ENCODE data around the gene STX1B. TPM values are rescaled to one million over a fixed set of nuclear protein-coding genes. Genes with fewer than 3 reads are reported as not detected.
"Not testable (repeated sequence)": the region's sequence is repeated elsewhere in the genome, so short reads cannot be mapped to it uniquely, and the experiment has no call there.

STX1B gene
- total RNA-seq, 1 donor from 2014 or later = 0.41 TPM

DNA sequence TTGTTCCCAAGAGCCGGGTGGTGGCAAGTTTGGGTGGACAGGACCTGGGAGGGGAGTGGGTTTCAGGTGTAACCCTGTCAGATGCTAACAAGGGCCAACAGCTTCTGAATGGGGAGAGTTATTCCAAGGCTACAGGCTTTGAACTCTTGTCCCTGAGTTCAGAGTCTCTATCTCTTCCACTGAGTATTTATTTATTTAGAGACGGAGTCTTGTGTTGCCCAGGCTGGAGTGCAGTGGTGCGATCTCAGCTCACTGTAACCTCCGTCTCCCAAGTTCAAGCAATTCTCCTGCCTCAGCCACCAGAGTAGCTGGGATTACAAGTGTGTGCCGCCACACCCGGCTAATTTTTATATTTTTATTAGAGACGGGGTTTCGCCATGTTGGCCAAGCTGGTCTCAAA lies 55.4 kb downstream of the STX1B start:
- DNase-seq (ENCODE audit: extremely low read depth, low read depth, low spot score) = no peak

DNA sequence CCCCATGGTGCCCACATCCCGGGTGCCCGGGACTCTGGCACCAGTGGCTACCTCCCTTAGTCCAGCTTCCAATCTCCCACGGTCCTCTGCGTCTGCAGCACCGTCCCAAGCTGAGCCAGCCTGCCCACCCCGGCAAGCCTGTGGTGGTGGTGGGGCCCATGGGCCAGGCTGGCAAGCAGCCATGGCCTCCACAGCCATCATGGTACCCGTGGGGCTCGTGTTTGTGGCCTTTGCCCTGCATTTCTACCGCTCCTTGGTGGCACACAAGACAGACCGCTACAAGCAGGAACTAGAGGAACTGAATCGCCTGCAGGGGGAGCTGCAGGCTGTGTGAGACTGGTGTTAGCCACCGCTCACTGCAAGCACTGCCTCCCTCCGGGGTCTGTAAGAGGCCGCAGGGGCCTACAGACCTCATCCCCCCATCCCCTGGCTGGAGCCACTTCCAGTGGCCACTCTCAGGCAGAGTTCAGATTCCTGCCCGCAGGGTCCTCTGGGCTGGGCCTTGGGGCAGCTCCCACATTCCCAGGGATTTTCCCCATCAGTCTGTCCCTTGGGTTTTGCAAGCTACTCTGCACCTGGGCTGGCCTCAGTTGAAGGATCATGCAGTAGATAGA lies 56.8 kb downstream of the STX1B start:
- DNase-seq (ENCODE audit: extremely low read depth, low read depth, low spot score) = no peak

DNA sequence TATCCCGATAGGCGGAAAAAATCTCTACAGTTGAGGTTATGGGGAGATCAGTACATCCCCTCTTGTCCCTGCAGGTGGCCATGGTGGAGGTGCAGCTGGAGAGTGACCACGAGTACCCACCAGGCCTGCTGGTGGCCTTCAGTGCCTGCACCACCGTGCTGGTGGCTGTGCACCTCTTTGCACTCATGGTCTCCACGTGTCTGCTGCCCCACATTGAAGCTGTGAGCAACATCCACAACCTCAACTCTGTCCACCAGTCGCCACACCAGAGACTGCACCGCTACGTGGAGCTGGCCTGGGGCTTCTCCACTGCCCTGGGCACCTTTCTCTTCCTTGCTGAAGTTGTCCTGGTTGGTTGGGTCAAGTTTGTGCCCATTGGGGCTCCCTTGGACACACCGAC lies 57.3 kb downstream of the STX1B start:
- no peak for DNase-seq (ENCODE audit: extremely low read depth, low read depth, low spot score)

DNA sequence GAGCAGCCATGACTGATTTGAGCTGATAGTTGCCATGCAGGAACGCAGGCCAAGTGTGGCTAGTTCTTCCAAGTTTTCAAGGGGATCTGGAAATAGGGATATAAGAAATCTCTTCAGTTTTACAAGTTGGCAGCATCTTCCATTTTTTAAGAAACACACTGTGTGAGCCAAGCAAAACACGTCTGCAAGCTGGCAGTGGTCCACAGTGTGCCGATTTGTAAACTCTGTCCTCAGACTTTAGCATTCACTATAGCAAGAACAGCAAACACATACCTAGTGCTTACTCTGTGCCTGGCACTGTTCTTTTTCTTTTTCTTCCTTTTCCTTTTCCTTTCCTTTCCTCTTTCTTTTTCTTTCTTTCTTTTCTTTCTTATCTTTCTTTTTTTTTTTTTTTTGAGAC lies 58.7 kb downstream of the STX1B start:
- DNase-seq (ENCODE audit: extremely low read depth, low read depth, low spot score) = no peak

DNA sequence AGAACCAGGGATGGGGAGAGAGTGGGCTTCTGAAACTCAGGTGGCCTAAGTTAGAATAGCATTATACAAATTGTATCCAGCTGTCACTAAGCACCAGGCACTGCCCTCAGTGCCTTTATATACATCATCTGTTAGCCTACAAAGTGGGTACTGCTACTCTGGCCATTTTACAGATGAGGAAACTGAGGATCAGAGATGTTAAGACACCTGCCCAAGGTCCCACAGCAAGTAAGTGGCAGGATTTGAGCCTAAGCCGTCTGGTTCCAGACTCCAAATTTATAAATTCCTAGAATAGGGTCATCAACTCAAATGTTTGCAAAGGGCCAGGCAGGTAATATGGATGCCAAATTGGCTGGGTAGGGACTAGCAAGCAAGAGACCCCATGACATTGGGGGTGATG lies 59.2 kb downstream of the STX1B start:
- DNase-seq (ENCODE audit: extremely low read depth, low read depth, low spot score) = no peak

DNA sequence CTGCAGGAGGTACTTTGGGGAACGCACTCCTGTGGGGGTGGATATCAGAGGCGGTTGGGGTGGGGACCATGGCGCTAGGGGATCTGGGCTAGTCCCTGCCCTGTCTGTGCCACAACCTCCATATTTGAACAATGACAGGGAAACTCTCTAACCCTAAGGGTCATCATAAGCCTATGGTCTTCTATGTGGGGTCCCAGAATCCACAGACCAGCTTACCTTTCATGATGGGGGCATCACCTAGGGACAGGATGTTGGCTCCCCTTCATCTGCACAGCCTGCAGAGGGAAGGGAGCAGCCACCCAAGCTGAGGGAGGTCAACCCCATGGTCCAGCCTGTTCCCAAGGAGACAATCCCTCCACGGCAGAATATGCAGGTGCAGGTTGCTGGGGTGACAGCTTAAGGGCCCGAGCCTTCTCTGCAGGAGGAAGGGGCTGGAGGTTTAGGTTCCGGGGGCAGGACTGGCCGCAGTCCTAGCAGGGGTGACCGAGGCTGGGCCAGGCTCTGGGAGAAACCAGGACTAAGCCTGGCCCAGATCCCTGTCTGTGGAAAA lies 59.8 kb downstream of the STX1B start:
- DNase-seq (ENCODE audit: extremely low read depth, low read depth, low spot score) = no peak

DNA sequence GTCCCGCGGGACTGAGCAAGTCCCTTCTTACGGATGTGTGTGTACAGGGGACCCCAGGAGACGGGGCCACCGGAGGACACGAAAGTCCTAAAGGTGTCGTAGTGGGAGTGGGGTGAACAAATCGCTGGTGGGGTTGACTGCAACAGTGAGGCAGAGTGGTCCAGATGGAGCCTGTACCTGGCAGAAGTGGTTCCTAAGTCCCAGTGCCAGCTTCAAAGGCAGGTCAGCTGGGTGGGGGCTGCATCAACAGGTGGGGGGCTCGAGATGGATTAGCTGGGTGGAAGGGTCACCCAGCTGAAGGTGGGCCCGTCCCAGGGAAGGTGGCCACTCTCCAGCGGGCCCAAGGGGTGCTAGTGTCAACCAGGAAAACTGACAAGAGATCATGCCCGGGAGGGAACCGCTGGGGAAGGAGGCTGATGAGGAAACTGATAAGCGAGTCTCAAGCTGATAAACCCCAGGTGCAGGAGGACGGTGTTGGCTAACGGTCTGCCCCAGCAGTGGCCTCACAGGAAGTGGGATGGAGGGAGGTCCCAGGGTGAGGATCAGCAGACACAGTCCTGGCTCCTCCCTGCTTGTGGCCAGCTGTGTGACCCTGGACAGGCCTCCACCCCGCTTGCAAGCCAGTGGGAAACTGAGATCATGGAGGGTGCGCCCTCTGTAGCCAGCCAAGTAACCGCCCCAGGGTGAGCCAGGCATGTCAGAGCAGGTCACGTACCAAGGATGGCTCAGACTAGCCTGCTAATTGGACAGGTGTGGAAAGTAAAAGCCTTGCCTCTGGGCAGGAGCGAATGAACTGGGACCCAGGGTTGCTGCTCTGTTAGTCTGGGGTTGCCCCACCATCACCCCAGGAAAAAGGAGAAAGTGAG lies 60.6 kb downstream of the STX1B start:
- no peak for DNase-seq (ENCODE audit: extremely low read depth, low read depth, low spot score)

DNA sequence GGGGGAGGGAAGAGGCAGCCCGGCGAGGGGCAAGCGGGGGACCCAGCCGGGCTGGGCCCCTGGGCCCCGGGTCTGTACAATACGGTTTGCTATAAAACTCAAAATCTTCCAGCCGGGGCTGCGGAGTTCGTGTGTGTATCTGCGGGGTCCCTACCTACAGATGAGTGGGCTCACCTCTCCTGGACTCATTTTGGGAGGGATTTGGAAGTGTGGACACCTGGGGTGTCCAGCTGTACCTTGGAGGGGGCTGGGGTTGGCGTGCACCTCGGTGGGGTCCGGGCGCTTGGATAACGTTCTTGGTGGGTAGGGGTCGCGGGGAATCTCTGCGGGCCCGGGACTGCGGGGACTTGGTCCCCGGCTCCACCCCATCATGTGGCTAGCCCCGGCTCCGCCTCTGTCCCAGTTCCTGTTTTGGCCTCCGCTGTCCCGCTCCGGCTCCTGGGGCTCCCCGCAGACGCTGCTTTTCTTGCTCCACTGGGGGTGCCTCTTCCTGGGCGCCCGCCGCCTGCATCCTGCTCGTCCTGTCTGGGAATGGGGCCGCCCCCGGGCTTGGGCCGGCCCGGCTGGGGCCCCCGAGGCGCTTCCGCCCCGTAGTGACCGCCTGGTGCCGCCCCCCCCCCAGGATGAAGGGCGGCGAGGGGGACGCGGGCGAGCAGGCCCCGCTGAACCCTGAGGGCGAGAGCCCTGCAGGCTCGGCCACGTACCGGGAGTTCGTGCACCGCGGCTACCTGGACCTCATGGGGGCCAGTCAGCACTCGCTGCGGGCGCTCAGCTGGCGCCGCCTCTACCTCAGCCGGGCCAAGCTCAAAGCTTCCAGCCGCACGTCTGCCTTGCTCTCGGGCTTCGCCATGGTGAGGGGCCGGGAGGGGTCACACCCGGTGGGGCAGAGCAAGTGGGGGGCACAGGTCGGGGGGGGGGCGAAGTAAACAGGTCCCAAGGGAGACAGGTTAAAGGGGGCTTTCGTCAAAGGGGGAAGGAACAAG lies 61.5 kb downstream of the STX1B start, which contains the start of gene ORAI3:
Gene ORAI3 (plus strand): TSS at position 402 of the 983 bp plus-strand sequence. CDS start 222 bp downstream, at position 624.
- no peak for DNase-seq (ENCODE audit: extremely low read depth, low read depth, low spot score)

DNA sequence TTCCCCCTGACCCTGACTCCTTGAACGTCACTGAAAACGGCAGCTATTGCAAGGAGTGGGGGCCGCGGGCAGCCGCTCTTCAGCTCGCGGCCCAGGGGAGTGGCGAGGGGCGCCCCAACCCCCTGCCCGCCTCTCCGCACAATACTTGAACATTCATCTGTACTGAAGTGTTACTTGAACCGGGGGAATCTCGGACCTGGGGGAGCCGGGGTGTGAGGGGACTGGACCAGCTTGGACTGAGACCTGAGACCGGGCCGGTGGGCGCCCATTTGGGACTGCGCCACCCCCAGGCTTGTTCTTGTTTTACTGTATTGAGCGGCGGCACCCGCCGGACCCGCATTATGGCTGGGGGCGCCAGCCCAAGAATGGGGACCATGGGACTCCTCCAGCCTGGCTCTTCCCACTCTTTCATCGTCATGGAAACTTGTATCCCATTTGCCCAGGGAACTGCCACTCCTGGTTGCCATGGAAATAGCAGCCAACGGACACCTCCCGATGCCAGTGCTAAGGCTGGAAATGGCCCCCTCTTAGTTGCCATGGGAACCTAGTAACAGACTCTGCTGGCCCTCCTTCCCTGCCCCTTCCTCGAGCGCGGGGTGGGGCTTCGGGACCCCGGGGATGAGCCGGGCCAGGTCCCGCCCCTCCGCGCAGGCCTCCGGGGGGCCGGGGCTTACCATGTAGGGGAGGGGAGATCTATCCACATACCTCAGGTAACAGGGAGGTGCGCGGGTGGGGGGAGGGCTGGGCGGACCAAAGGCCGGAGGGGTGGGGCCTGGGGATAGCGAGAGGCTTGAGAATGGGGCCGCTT lies 62.4 kb downstream of the STX1B start:
- DNase-seq (ENCODE audit: extremely low read depth, low read depth, low spot score) = peak; percentile 94

DNA sequence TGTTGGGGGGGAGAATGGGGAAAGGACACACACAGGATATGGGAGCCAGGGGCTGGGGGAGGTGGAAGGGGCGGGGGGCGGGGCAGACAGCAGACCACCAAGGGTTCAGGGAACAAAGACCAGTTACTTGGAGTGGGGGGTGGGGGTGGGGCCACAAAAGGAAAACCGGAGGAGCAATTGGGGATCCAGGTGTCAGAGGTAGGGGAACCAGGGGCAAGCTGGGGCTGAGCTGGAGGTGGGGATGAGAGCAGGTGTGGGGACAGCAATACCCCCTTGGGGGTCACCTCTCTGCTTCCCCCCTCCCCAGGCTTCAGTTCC lies 62.9 kb downstream of the STX1B start:
- no peak for DNase-seq (ENCODE audit: extremely low read depth, low read depth, low spot score)

DNA sequence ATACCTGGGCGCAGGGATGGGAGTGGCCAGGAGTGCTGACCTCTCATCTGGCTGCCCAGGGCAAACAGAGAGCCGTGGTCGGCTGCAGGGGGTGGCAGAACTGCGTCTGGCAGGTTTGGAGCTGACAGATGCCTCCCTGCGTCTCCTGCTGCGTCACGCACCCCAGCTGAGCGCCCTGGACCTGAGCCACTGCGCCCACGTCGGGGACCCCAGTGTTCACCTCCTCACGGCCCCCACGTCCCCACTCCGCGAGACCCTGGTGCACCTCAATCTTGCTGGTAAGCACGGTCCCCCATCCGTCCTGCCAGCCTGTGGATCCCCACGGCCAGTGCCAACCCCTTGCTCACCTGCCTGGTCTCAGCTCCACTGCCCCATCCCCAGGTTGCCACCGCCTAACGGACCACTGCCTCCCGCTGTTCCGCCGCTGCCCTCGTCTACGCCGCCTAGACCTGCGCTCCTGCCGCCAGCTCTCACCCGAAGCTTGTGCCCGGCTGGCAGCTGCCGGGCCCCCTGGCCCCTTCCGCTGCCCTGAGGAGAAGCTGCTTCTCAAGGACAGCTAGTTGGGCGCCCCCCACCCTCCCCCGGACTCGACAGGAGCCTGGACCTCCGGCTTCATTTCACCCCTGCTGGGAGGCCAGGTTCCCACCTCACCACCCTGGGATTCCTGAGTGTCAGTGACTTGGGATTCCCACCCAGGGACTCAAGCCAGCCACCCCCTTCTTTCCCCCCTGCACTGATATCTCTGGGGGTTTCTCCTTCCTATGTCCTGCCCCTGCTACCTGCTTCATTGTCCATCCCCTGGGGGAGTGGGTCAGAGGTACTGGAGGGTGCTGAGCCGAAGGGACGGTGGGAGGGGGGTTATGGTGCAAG lies 63.5 kb downstream of the STX1B start:
- DNase-seq (ENCODE audit: extremely low read depth, low read depth, low spot score) = no peak

DNA sequence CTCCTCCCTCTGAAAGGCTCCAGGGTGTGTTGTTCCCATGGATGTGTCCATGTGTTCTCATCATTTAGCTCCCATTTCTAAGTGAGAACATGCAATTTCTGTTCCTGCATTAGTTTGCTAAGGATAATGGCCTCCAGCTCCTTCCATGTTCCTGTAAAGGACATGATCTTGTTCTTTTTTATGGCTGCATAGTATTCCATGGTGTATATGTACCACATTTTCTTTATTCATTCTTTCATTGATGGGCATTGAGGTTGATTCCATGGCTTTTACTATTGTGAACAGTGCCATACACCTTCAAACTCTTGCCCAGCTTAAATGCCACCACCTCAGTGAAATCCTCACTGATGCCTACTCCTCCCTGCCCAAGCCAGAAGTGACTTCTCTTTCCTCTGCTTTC lies 66.1 kb downstream of the STX1B start:
- DNase-seq (ENCODE audit: extremely low read depth, low read depth, low spot score) = no peak

DNA sequence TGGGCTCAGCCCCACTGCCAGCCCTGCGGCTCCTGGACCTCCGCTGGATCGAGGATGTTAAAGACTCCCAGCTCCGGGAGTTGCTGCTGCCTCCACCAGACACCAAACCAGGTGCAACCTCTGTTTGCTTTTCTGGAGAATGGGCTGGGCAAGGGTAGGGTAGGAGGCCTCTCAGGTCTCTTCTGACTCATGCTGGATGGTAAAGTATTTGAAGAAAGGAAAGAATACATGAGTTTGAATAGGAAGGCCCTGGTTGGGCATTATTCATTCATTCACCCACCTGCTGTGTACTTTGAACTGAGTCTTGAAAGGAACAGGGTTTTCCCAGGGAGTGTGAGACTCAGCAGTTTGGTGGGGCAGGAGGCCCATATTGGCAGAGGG lies 68.0 kb downstream of the STX1B start:
- DNase-seq (ENCODE audit: extremely low read depth, low read depth, low spot score) = no peak

DNA sequence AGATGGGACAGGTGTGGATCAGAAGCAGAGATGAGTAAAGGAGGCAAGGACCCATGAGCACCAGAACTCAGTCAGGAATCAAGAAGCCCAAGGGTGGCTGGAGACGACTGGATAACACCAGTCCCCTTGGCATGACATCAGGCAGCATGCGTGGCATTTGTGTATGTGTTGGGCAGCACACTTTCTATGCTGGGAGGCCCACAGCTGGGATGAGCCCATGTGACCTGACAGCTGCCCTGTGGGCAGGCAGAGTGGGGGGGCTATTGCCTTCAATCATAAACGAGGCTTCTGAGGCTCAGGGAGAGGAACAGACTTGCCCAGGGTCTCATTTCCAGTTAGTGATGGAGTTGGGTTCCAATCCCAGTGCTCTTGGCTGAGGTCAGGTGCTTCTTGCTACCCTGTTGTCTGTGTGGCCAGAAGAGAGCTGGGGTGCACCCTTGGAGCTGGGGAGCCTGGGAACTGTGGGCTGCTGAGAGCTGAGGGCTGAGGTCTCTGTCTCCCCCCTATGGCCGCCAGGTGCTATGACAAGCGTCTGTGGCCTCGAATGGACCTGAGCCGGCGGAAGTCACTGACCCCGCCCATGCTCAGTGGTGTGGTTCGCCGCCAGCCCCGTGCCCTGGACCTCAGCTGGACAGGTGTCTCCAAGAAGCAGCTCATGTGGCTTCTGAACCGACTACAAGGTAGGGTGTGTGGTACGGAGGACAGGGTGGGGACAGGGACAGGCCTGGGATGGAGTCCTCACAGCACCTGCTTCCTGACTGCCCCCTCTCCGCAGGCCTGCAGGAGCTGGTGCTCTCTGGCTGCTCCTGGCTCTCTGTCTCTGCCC lies 68.6 kb downstream of the STX1B start:
- DNase-seq (ENCODE audit: extremely low read depth, low read depth, low spot score) = no peak

DNA sequence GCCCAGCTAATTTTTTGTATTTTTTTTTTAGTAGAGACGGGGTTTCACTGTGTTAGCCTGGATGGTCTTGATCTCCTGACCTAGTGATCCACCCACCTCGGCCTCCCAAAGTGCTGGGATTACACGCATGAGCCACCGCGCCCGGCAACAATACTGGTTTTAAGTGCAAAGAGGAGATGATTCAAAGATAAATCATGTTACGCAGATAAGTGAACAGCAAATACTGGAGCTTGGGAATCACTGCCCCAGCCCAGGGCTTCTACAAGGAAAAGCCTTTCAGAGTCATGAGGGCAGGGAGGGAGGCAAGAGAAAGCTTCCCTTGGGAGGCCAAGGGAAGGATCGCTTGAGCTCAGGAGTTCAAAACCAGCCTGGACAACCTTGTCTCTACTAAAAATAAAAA lies 70.9 kb downstream of the STX1B start:
- DNase-seq (ENCODE audit: extremely low read depth, low read depth, low spot score) = not testable (repeated sequence)

All from glomerular endothelial cell (primary cell).